ENCODE results near the gene NAALADL1. TPM values are rescaled to one million over a fixed set of nuclear protein-coding genes. Genes with fewer than 3 reads are reported as not detected.

Gene NAALADL1
- total RNA-seq, 1 donor from 2014 or later: 1.6 TPM

DNA sequence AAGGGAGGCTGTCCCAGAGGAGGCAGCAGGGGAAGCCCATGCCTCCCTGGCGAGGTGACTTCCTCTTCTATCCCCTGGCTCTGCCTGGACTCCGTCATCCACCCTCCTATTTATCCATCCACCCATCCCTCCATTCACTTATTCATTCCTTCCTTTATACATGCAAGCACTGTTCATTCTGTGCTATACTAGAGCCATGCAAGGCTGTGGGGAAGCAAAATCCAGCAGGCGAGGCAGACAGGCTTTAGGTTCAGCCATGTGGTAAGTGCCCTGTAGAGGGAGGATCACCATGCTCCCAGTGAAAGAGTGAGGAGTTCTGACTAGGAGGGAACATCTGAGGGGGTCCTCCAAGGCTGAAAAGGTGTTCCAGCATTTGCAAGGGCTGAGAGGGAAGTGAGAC, 1.2 kb upstream of the NAALADL1 start:
- Mint-ChIP-seq H3K27ac (ENCODE audit: unreplicated experiment) (no peak overlapping the region), H3K4me3 (ENCODE audit: unreplicated experiment) (no peak overlapping the region), H3K4me1 (ENCODE audit: low read depth, unreplicated experiment) (peaks cover 2% of the 10 kb centered on the region), H3K27me3 (ENCODE audit: unreplicated experiment) (peaks cover 7% of the 10 kb centered on the region), H3K9me3 (ENCODE audit: unreplicated experiment) (no peaks in the 10 kb centered on the region), H3K36me3 (ENCODE audit: unreplicated experiment) (no peaks in the 10 kb centered on the region)
- DNase-seq: no peak
- no peak for TF ChIP-seq CTCF (IDR thresholded peaks at IDR 0.05; ENCODE audit: partially characterized antibody, unreplicated experiment)

DNA sequence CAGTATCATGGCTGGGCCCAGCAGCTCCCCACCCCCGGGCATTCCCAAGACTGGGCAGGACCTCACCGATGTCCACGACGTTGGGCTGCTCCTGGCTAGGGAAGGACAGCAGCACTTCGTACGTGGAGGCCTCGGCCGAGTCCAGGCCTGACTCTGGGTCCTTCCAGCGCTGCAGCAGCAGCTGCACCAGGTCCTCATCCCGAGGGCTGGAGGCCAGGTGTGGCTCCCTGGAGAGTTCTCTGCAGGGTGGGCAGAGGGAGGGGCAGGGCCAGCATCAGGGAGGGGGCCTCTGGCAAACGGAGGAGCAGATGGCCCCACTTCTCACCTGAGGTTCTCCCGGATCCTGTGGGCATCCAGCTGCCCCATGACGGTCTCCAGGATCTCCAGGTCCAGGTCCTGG, 341 bp downstream of the NAALADL1 start:
- TF ChIP-seq CTCF (IDR thresholded peaks at IDR 0.05; ENCODE audit: partially characterized antibody, unreplicated experiment): no peak
- Mint-ChIP-seq H3K4me3 (ENCODE audit: unreplicated experiment) (no peak overlapping the region), H3K4me1 (ENCODE audit: low read depth, unreplicated experiment) (no peaks in the 10 kb centered on the region), H3K27me3 (ENCODE audit: unreplicated experiment) (peaks cover 7% of the 10 kb centered on the region), H3K9me3 (ENCODE audit: unreplicated experiment) (no peaks in the 10 kb centered on the region), H3K27ac (ENCODE audit: unreplicated experiment) (no peak overlapping the region), H3K36me3 (ENCODE audit: unreplicated experiment) (no peaks in the 10 kb centered on the region)
- DNase-seq: no peak

- no peak for TF ChIP-seq CTCF (IDR thresholded peaks at IDR 0.05; ENCODE audit: partially characterized antibody, unreplicated experiment)
- Mint-ChIP-seq H3K36me3 (ENCODE audit: unreplicated experiment) (no peaks in the 10 kb centered on the region), H3K4me1 (ENCODE audit: low read depth, unreplicated experiment) (no peaks in the 10 kb centered on the region)
Measured at GRCh38 chr11:65057526-65057925, 827 bp downstream of the NAALADL1 start.

DNA sequence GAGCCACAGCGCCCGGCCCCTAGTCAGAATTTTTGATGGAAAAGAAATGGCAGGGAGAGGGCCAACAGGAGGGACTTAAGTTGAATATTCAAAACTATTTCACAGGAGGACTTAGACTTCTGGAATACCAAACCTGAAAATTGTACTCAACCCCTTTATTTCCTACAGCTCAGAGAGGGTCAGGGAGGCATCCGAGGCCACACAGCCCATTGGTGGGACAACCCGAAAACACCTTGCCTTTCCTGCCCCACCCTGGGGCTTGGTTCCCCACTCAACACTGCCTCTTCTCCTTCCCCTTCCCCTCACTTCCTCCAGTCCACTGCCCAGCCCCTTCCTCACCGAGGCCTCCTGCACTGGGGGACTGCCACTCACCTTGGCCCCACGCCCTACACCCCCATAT, 1.4 kb downstream of the NAALADL1 start:
- no peak for TF ChIP-seq CTCF (IDR thresholded peaks at IDR 0.05; ENCODE audit: partially characterized antibody, unreplicated experiment)
- no peak overlapping the region for H3K27ac Mint-ChIP-seq (ENCODE audit: unreplicated experiment)
- H3K27me3 Mint-ChIP-seq (ENCODE audit: unreplicated experiment): peaks cover 7% of the 10 kb centered on the region

More at GRCh38 chr11:65057526-65057925, 827 bp downstream of the NAALADL1 start:
- H3K27me3 Mint-ChIP-seq (ENCODE audit: unreplicated experiment): peaks cover 7% of the 10 kb centered on the region
- DNase-seq: no peak
- no peak overlapping the region for H3K27ac Mint-ChIP-seq (ENCODE audit: unreplicated experiment)
- no peak overlapping the region for H3K4me3 Mint-ChIP-seq (ENCODE audit: unreplicated experiment)
- peaks cover 2% of the 10 kb centered on the region for H3K9me3 Mint-ChIP-seq (ENCODE audit: unreplicated experiment)

DNA sequence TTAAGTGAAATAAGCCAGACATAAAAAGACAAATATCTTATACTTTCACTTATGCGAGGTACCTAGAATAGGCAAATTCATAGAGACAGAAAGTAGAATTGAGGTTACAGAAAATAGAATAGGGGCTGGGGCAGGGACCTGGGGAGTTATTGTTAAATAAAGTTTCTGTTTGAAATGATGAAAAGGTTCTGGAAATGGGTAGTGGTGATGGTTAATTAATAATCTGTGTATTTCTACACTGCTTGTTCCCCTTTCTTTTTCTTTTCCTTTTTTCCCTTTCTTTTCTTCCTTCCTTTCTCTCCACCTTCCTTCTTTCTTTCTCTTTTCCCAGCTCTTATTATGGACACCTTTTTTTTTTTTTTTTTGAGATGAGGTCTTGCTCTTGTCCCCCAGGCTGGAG, 2.8 kb downstream of the NAALADL1 start:
- Mint-ChIP-seq H3K27ac (ENCODE audit: unreplicated experiment) (no peak overlapping the region), H3K4me1 (ENCODE audit: low read depth, unreplicated experiment) (no peaks in the 10 kb centered on the region), H3K36me3 (ENCODE audit: unreplicated experiment) (no peaks in the 10 kb centered on the region), H3K9me3 (ENCODE audit: unreplicated experiment) (peaks cover 2% of the 10 kb centered on the region), H3K4me3 (ENCODE audit: unreplicated experiment) (no peak overlapping the region), H3K27me3 (ENCODE audit: unreplicated experiment) (peaks cover 7% of the 10 kb centered on the region)
- no peak for DNase-seq
- no peak for TF ChIP-seq CTCF (IDR thresholded peaks at IDR 0.05; ENCODE audit: partially characterized antibody, unreplicated experiment)

More for the DNA sequence above, 1.4 kb downstream of the NAALADL1 start:
- Mint-ChIP-seq H3K9me3 (ENCODE audit: unreplicated experiment) (peaks cover 2% of the 10 kb centered on the region), H3K4me3 (ENCODE audit: unreplicated experiment) (no peak overlapping the region), H3K4me1 (ENCODE audit: low read depth, unreplicated experiment) (no peaks in the 10 kb centered on the region), H3K36me3 (ENCODE audit: unreplicated experiment) (no peaks in the 10 kb centered on the region)
- DNase-seq: no peak
